GM12873 (cell line): Measurements from ENCODE around the gene WDFY2.

Experiments
- TF ChIP-seq, protein P1 (sequence below): IDR thresholded peaks from 2 replicates; pipeline ENCODE4 v1.5.1; 2012; ENCODE audit warnings: low read depth, mild to moderate bottlenecking, moderate library complexity, low read length, control low read depth; ENCODE audit not compliant: insufficient read depth; ENCODE audit errors: missing control alignments

Gene WDFY2

DNA sequence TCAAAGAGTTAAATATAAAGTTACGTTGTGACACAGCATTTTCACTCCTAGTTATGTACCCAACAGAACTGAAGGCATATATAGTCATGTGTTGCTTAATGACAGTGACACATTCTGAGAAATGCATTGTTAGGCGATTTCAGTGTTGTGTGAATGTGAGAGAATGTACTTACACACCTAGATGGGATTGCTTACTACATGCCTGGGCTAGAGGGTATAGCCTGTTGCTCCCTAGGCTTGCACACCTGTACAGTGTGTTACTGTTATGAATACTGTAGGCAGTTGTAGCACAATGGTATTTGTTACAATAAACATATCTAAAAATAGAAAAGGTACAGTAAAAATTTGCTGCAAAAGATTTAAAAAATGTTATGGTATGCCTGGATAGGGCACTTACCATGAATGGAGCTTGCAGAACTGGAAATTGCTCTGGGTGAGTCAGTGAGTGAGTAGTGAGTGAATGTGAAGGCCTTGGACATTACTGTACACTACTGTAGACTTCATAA lies 130.5 kb downstream of the WDFY2 start:
- TF ChIP-seq, protein P1, sequence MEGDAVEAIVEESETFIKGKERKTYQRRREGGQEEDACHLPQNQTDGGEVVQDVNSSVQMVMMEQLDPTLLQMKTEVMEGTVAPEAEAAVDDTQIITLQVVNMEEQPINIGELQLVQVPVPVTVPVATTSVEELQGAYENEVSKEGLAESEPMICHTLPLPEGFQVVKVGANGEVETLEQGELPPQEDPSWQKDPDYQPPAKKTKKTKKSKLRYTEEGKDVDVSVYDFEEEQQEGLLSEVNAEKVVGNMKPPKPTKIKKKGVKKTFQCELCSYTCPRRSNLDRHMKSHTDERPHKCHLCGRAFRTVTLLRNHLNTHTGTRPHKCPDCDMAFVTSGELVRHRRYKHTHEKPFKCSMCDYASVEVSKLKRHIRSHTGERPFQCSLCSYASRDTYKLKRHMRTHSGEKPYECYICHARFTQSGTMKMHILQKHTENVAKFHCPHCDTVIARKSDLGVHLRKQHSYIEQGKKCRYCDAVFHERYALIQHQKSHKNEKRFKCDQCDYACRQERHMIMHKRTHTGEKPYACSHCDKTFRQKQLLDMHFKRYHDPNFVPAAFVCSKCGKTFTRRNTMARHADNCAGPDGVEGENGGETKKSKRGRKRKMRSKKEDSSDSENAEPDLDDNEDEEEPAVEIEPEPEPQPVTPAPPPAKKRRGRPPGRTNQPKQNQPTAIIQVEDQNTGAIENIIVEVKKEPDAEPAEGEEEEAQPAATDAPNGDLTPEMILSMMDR: no peak

DNA sequence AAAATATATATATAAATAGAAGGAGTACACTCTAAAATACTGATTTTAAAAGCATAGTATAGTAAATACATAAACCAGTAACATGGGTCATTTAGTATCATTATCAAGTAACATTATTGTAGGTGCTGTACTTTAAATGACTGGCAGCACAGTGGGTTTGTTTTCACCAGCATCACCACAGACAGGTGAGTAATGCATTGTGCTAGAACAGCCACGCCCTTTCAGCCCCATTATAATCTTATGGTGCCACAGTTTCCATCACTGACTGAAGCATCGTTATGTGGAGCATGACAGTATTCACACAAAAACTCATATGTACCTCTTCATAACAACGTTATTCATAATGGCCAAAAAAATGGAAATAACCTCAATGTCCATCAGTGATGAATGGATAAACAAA lies 131.4 kb downstream of the WDFY2 start:
- TF ChIP-seq, protein P1: no peak

DNA sequence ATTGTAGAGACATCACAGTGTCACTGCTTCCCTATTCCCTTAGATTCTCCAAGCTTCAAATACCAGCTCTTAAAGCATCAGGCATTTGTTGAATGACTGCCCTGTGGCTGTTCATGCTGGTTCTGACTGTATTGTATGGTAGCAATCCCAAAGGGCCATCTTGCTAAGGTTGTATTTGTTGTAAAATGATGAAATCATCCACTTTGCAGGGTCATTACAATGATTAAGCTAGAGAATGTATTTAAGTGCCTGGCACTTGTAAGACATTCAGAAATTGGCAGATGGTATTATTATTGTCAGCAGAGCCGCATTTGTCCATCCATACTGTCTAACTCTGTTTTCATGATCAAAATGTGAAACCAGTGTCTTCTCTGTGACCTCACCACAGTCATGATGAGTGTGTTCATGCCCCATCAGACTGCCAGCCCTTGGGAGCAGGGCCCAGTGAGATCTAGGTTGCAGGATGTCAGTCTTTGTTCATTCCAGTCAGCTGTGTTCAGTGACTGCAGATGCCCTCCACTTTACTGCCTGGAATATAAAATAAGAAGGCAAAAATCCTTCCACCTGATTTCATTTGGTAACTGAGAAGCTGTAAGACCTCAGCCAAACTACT lies 133.6 kb downstream of the WDFY2 start:
- TF ChIP-seq, protein P1: no peak

DNA sequence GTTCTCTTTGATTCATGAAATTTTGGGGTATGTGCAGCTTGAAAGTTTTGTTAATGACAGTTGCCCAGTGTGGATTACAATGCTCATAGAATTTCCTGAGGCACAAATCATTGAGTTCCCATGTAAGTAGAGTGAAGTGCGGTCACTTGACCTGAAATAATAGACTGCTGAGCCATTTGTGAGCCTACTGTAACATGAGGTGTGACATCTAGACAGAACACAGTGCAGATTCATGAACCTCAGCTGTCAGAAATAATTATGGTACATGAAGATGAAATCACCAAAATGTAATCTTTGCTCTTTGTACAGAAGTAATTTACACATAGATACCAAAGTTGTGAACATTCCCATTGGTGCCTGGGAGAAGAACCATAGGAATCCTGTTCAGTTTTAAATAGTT lies 135.1 kb downstream of the WDFY2 start:
- TF ChIP-seq, protein P1: no peak

DNA sequence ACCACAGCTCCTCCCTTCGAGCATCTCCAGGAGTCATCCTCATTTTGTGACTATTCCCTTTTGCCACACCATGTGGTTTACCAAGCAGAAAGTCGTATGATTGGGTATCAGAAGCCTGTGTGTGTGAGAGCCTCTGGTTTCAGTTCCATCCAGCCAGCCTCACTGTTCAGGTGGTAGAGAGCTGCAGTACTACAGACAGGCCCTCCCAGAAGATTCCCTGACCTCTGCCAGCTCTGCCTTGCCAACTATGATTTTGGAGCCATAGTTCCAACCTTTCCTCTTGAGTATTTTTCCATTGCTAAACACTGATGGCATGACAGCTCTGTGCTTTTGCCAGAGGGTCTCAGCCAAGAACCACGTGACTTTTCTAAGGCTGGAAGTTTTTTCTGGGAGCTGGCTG lies 137.2 kb downstream of the WDFY2 start:
- TF ChIP-seq, protein P1: no peak

DNA sequence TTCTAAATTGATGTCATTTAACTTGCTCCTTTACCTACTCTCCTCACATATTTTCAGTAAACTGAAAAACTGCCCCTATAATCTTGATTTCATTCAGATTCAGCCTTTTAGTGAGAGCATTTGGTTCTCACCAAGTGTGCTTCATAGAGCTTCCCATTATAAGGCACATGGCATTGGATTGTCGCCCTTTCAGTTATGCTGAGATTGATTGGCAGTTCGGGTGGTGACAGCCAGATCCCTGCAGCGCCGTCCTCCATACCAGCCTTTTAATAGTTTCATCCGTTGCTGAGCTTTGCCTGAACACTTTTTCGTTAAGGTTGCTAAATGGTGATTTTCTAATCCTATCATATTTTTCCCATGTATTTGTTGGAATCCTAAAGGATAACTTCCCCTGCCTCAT lies 139.3 kb downstream of the WDFY2 start:
- TF ChIP-seq, protein P1: no peak

DNA sequence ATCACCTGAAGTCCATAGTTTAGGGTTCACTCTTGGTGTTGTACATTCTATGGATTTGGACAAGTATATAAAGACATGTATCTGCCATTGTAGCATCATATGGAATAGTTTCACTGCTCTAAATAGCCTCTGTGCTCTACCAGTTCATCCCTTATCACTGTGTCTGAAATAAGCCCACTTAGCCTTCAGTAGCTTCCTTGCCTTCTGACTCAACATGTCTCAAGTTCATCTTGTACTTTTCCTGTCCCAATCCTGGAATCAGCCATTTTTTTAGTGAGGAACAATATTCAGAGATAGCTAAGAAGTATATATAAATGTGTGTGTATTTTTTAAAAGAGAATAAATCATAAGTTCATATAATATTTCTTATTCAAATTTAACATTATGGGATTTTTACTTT lies 140.5 kb downstream of the WDFY2 start:
- TF ChIP-seq, protein P1: no peak
